Omental fat pad (tissue), 4 donors: ENCODE results near the gene CPSF4. TPM values are rescaled to one million over a fixed set of nuclear protein-coding genes. Genes with fewer than 3 reads are reported as not detected.

Experiments
- ATAC-seq: fragments of 150-250 bp; one replicate; pipeline ENCODE4 v1.9.1; 2016; ENCODE audit warnings: mild to moderate bottlenecking, moderate library complexity; ENCODE audit not compliant: low FRiP score
- DNase-seq: peaks from one replicate; pipeline ENCODE4 v3.0.0-alpha.2; 2019; ENCODE audit warnings: low spot score
- total RNA-seq, 4 donors: library from RNA; depleted of rRNA; stranded (reverse); fragments of >200 nt; gene quantifications; one replicate each; pipeline ENCODE4 v1.1.0, GENCODE V29; 2016
- TF ChIP-seq, protein P1 (sequence below), 3 donors: fragments of 450-650 bp; IDR thresholded peaks; one replicate each; pipeline ENCODE4 v1.5.1; 2016 to 2017; ENCODE audit warnings: antibody characterized with exemption in 3 of 3, mild to moderate bottlenecking in 3 of 3, moderate library complexity in 2 of 3

Gene CPSF4
- total RNA-seq, 4 donors from 2014 or later = 24.3 to 49.0 (median 30.1) TPM

GRCh38 chr7:99402854-99403253 is 35.9 kb upstream of the CPSF4 start:
- ATAC-seq = no peak
- no peak for DNase-seq

GRCh38 chr7:99403764-99404163 is 35.0 kb upstream of the CPSF4 start:
- DNase-seq = no peak
- TF ChIP-seq, protein P1, sequence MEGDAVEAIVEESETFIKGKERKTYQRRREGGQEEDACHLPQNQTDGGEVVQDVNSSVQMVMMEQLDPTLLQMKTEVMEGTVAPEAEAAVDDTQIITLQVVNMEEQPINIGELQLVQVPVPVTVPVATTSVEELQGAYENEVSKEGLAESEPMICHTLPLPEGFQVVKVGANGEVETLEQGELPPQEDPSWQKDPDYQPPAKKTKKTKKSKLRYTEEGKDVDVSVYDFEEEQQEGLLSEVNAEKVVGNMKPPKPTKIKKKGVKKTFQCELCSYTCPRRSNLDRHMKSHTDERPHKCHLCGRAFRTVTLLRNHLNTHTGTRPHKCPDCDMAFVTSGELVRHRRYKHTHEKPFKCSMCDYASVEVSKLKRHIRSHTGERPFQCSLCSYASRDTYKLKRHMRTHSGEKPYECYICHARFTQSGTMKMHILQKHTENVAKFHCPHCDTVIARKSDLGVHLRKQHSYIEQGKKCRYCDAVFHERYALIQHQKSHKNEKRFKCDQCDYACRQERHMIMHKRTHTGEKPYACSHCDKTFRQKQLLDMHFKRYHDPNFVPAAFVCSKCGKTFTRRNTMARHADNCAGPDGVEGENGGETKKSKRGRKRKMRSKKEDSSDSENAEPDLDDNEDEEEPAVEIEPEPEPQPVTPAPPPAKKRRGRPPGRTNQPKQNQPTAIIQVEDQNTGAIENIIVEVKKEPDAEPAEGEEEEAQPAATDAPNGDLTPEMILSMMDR (IDR thresholded peaks at IDR 0.05) = no peak
- no peak for ATAC-seq

More at GRCh38 chr7:99402854-99403253, 35.9 kb upstream of the CPSF4 start:
- TF ChIP-seq, protein P1 (IDR thresholded peaks at IDR 0.05) = no peak

DNA sequence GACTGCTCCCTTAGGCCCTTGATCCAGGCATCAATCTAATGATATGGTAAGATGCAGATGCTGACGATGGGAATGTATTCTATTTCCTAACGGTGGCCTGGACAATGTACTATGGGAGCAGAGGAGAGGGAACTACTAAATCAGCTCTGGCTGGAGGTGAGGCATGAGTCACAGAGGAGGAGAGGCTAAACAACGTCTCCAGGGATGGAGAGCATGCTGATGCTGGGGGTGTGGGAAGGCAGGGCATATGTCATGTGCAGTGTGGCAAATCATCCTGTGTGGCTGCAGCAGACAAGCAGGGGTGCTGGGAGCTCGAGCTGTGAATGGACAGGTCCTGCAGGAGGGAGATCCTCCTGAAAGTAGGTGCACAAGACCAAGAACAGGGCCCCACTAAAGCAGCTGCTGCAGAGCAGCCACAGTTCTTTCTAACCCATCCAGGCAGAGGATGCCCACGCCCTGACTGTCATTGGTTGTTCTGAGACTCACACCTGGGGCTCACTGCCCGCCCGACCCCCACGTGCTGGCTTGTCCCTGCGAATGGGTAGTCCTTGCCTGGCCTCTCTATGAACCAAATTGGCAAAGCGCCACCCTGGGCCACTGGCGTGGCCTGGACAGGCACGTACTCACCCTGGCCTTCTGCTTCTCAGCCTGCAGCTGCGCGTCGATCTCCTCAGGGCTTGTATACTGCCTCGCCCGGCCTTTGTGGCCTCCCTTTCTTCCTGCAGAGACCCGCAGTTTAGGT is 34.3 kb upstream of the CPSF4 start:
- TF ChIP-seq, protein P1 (IDR thresholded peaks at IDR 0.05) = no peak
- ATAC-seq = no peak
- DNase-seq = no peak

DNA sequence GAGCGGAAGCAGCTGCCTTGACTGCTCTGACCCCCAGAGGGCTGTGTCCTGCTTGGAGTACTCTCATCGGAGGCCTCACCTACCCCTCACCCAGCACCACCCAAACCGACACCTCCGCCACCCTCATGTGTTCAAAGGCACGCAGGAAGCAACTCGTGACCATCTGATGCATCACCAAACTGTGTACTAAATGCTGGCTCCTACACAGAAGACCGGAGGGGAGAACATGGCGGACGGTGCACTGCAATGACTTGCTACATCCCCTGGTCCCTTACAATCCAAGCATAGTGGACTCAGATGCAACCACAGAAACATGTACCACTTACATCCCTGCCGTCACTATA is 33.8 kb upstream of the CPSF4 start:
- ATAC-seq (no peak), DNase-seq (no peak)
- TF ChIP-seq, protein P1 (IDR thresholded peaks at IDR 0.05) = no peak

DNA sequence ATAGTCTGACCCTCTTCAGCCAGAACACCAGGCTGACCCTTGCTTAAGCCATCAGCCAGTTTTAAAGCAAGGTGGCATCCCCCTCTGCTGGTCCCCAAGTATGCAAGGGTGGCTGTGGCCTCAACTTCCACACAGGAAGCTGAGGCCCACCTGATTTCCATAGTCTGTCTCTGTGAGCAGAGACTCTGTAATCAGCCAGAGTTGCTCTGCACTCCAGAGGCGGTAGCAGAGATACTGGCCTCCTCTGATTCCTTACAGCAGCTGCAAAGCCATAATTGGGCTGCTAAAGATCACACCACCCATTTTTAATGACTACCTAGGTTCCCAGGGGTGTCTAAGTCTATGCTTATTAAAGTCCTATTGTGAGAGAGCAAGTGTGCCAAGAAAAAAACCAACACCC is 32.2 kb upstream of the CPSF4 start:
- ATAC-seq = no peak
- DNase-seq = no peak
- TF ChIP-seq, protein P1 (IDR thresholded peaks at IDR 0.05) = no peak

GRCh38 chr7:99407872-99408378 is 30.8 kb upstream of the CPSF4 start:
- ATAC-seq = peak; percentile 84
- TF ChIP-seq, protein P1 (IDR thresholded peaks at IDR 0.05) = no peak

More at GRCh38 chr7:99407872-99408378, 30.8 kb upstream of the CPSF4 start:
- peak; percentile 71 for DNase-seq
